OCI-LY1 (cell line): Measurements from ENCODE around the gene TMEM121.

Source experiments
- H2AFZ ChIP-seq: fragments of 200-600 bp; sonication (generic), shearing (Covaris generic); 2 replicates; pipeline ENCODE4 v1.6.0; 2014; ENCODE audit warnings: antibody characterized with exemption, mild to moderate bottlenecking, low read length
- H3F3A ChIP-seq: fragments of 200-600 bp; sonication (generic), shearing (Covaris generic); 2 replicates; pipeline ENCODE4 v1.6.0; 2014; ENCODE audit warnings: mild to moderate bottlenecking, antibody characterized with exemption, low read length, moderate library complexity; ENCODE audit not compliant: insufficient read depth
- H3K27ac ChIP-seq: fragments of 200-600 bp; sonication (generic); 2 replicates; pipeline ENCODE4 v1.5.1; 2014; ENCODE audit warnings: low read length, mixed run types, mild to moderate bottlenecking, low read depth; ENCODE audit not compliant: poor library complexity, severe bottlenecking
- H3K27me3 ChIP-seq: fragments of 200-600 bp; sonication (generic); 2 replicates; pipeline ENCODE4 v1.6.0; 2014; ENCODE audit warnings: antibody characterized with exemption, mild to moderate bottlenecking, low read length, moderate library complexity; ENCODE audit not compliant: insufficient read depth
- H3K36me3 ChIP-seq: fragments of 200-600 bp; sonication (generic); 2 replicates; pipeline ENCODE4 v1.6.1; 2014; ENCODE audit warnings: mild to moderate bottlenecking, antibody characterized with exemption, low read length, moderate library complexity, mixed read lengths; ENCODE audit not compliant: insufficient read depth
- H3K4me1 ChIP-seq: fragments of 200-600 bp; sonication (generic); 2 replicates; pipeline ENCODE4 v1.5.1; 2014; ENCODE audit warnings: mild to moderate bottlenecking, low read length, moderate library complexity; ENCODE audit not compliant: insufficient read depth, severe bottlenecking
- H3K4me2 ChIP-seq: fragments of 200-600 bp; sonication (generic), shearing (Covaris generic); 2 replicates; pipeline ENCODE4 v1.6.1; 2014; ENCODE audit warnings: low read length
- H3K4me3 ChIP-seq: fragments of 200-600 bp; sonication (generic); 2 replicates; pipeline ENCODE4 v1.5.1; 2014; ENCODE audit warnings: low read length, low read depth, mild to moderate bottlenecking, mixed read lengths; ENCODE audit not compliant: poor library complexity, severe bottlenecking
- H3K79me2 ChIP-seq: fragments of 200-600 bp; shearing (Covaris generic); 2 replicates; pipeline ENCODE4 v1.6.1; 2016; ENCODE audit warnings: mixed run types, low read length, mixed read lengths; ENCODE audit not compliant: insufficient read depth
- H3K9ac ChIP-seq: fragments of 200-600 bp; sonication (generic), shearing (Covaris generic); 2 replicates; pipeline ENCODE4 v1.6.1; 2014; ENCODE audit warnings: mild to moderate bottlenecking, low read length, mixed read lengths
- H3K9me2 ChIP-seq: fragments of 200-600 bp; sonication (generic), shearing (Covaris generic); 2 replicates; pipeline ENCODE4 v1.6.1; 2014; ENCODE audit warnings: low read depth, mild to moderate bottlenecking, low read length, mixed read lengths
- H3K9me3 ChIP-seq: fragments of 200-600 bp; shearing (Covaris generic); 2 replicates; pipeline ENCODE4 v1.6.1; 2014; ENCODE audit warnings: low read length, mixed read lengths
- H4K20me1 ChIP-seq: fragments of 200-600 bp; sonication (generic), shearing (Covaris generic); 2 replicates; pipeline ENCODE4 v1.6.0; 2016; ENCODE audit warnings: mild to moderate bottlenecking, low read length; ENCODE audit not compliant: insufficient read depth
- EZH2 ChIP-seq: fragments of 200-600 bp; sonication (generic), shearing (Covaris generic); IDR thresholded peaks from 2 replicates; pipeline ENCODE4 v1.8.0; 2017; ENCODE audit warnings: borderline replicate concordance, mixed run types, mild to moderate bottlenecking, antibody characterized with exemption, low read length, moderate library complexity, mixed read lengths
- TF ChIP-seq, protein P1 (sequence below): fragments of 200-600 bp; sonication (generic), shearing (Covaris generic); IDR thresholded peaks from 2 replicates; pipeline ENCODE4 v1.5.1; 2017; ENCODE audit warnings: mild to moderate bottlenecking, antibody characterized with exemption, low read length, moderate library complexity, mixed read lengths

The TMEM121 gene

DNA sequence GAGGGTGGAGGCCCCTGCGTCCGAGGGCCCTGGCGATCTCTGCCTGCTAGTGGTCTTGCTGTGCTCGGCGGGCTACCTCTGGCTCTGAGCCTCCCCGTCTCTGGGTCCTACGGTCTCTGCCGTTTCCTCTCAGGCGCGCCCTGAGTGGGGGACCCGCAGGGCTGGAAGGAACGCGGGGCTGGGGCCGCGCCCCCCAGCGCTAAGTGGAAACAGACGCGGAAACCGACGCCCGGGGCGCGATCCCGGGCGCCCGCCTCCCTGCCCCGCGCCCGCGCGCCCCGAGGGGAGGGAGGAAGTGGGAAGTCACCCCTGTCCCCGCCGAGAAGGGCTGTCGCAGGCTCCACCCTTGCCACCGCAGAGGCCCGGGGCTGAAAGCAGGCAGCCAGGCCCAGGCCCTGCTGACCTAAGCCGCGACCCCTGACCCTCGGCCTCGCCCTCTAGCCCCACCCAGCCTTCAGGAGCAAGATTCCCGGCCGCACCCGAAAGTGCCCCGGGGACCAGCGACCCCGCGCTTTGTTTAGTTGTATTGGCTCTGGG is 38.9 kb upstream of the TMEM121 start:
- Histone ChIP-seq H3F3A (no peaks in the 10 kb centered on the region), H3K4me2 (peak overlapping the region; percentile 82), H3K79me2 (no peaks in the 10 kb centered on the region), H3K9ac (peak overlapping the region; percentile 61), H3K4me1 (peaks cover 41% of the 10 kb centered on the region), H3K9me2 (no peaks in the 10 kb centered on the region), H3K27me3 (peaks cover 19% of the 10 kb centered on the region), H3K4me3 (peak overlapping the region; percentile 59), H3K36me3 (no peaks in the 10 kb centered on the region), H3K9me3 (no peaks in the 10 kb centered on the region), H4K20me1 (no peaks in the 10 kb centered on the region), H3K27ac (no peak overlapping the region), H2AFZ (no peak overlapping the region)
- TF ChIP-seq EZH2, result no peak
- TF ChIP-seq, protein P1, sequence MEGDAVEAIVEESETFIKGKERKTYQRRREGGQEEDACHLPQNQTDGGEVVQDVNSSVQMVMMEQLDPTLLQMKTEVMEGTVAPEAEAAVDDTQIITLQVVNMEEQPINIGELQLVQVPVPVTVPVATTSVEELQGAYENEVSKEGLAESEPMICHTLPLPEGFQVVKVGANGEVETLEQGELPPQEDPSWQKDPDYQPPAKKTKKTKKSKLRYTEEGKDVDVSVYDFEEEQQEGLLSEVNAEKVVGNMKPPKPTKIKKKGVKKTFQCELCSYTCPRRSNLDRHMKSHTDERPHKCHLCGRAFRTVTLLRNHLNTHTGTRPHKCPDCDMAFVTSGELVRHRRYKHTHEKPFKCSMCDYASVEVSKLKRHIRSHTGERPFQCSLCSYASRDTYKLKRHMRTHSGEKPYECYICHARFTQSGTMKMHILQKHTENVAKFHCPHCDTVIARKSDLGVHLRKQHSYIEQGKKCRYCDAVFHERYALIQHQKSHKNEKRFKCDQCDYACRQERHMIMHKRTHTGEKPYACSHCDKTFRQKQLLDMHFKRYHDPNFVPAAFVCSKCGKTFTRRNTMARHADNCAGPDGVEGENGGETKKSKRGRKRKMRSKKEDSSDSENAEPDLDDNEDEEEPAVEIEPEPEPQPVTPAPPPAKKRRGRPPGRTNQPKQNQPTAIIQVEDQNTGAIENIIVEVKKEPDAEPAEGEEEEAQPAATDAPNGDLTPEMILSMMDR, result no peak

DNA sequence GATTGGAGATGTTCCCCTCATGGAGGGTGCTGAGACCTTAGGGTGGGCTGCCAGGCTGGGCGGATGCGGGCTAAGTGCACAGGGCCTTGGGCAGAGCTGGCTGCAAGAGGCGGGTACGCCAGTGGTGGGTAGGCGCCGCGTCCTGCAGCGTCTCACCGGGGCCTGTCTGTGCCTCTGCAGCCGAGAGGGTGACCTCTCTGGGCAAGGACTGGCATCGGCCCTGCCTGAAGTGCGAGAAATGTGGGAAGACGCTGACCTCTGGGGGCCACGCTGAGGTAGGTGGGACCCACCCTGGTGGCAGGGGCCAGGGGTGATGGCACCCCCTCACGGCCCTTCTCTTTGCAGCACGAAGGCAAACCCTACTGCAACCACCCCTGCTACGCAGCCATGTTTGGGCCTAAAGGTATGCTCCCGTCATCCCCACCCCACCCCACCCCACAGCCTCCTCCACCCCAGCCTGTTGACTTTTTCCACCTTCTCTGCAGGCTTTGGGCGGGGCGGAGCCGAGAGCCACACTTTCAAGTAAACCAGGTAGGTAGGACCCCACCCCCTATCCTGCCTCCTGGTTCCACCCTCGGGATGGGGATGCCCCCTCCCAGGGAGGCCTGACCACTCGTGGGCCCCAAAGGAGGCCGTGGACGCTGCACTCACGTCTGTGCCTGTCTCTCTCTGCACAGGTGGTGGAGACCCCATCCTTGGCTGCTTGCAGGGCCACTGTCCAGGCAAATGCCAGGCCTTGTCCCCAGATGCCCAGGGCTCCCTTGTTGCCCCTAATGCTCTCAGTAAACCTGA is 38.2 kb upstream of the TMEM121 start:
- Histone ChIP-seq H4K20me1 (no peaks in the 10 kb centered on the region), H3K4me3 (peak overlapping the region; percentile 59), H3K27ac (no peak overlapping the region), H2AFZ (no peak overlapping the region), H3F3A (no peaks in the 10 kb centered on the region), H3K79me2 (no peaks in the 10 kb centered on the region), H3K9ac (peak overlapping the region; percentile 61), H3K9me3 (no peaks in the 10 kb centered on the region), H3K36me3 (no peaks in the 10 kb centered on the region), H3K27me3 (peaks cover 15% of the 10 kb centered on the region), H3K4me1 (peaks cover 40% of the 10 kb centered on the region), H3K4me2 (peak overlapping the region; percentile 82), H3K9me2 (no peaks in the 10 kb centered on the region)
- TF ChIP-seq, protein P1, result no peak
- TF ChIP-seq EZH2, result no peak

DNA sequence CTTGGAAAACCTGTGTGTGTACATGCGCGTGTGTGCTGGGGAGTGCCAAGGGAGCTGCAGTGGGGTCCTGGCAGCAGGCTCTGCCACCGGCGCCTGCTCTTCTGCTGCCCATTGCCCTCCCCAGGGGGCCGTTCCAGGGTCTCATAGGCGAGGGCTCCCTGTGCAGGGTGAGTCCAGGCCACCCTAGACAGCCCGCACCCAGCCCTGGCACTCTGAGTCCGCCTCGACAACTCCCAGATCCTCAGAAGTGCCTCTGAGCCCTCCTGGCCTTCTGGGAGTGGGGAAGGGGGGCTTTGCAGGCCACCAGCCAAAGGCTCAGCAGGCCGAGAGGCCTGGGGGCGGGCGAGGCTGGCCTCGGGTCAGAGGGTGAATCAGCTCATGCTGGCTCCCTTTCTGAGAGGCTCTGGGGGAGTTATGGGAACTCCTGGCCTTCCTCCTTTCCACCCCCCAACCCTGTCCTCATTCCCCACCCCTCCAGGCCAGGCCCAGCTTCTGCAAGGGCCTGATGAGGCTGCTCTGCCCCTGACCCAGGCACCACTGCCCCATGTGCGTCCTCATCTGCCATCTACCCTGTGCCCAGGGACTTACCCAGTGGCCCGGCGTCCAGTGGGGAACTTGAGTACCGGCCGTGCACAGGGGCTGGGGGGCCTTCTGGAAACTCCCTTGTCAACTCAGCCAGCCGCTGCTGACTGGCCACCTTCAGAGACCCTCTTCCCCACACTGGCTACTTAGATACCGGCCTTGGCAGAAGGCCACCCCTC is 37.4 kb upstream of the TMEM121 start:
- no peaks in the 10 kb centered on the region; the same call in 1 of the 2 replicates for H3K36me3 ChIP-seq
- no peak overlapping the region for H3K27ac ChIP-seq
- no peaks in the 10 kb centered on the region for H3K9me3 ChIP-seq
- H3K4me2 ChIP-seq, result peak overlapping the region; percentile 80
- H3K79me2 ChIP-seq, result no peaks in the 10 kb centered on the region
- H3F3A ChIP-seq, result no peaks in the 10 kb centered on the region
- H4K20me1 ChIP-seq, result no peaks in the 10 kb centered on the region
- no peak overlapping the region for H2AFZ ChIP-seq
- H3K4me3 ChIP-seq, result peak overlapping the region; percentile 72
- H3K4me1 ChIP-seq, result peaks cover 40% of the 10 kb centered on the region
- H3K9ac ChIP-seq, result peak overlapping the region; percentile 77; the same call in 1 of the 2 replicates
- peaks cover 14% of the 10 kb centered on the region for H3K27me3 ChIP-seq
- no peaks in the 10 kb centered on the region for H3K9me2 ChIP-seq
- TF ChIP-seq EZH2, result no peak
- TF ChIP-seq, protein P1, result no peak
